ENCODE results near the gene PCDHB4.

- TF ChIP-seq CTCF (IDR thresholded peaks at IDR 0.05) (no peak), EP300 (IDR thresholded peaks at IDR 0.05) (no peak)
Measured at GRCh38 chr5:141135718-141136266, 14.2 kb downstream of the PCDHB4 start.
